ENCODE results near the gene MAZ. TPM values are rescaled to one million over a fixed set of nuclear protein-coding genes. Genes with fewer than 3 reads are reported as not detected.
A peak's percentile ranks its signal among the peaks of the same experiment; 100 is the strongest.

The MAZ gene
- total and polyA plus RNA-seq, 2 of the 13 experiments (the other 11 are each of a cell fraction or from before 2014, with no cell fraction given), result 203 to 277 TPM

- TF ChIP-seq ONECUT2 (CRISPR knock-in tag; IDR thresholded peaks at IDR 0.05) (no peak), MTA3 (CRISPR knock-in tag; IDR thresholded peaks at IDR 0.05) (no peak), SRY (CRISPR knock-in tag; IDR thresholded peaks at IDR 0.05) (no peak), ZNF10 (CRISPR knock-in tag; IDR thresholded peaks at IDR 0.05; ENCODE audit: borderline replicate concordance, low read depth) (no peak), ZNF225 (CRISPR knock-in tag; IDR thresholded peaks at IDR 0.05) (0 out of 2 replicates have a peak, but pooled peaks have one; percentile 51), ZNF879 (CRISPR knock-in tag; IDR thresholded peaks at IDR 0.05) (no peak), HIVEP1 (CRISPR knock-in tag; IDR thresholded peaks at IDR 0.05) (no peak), PAXIP1 (CRISPR knock-in tag; conservative IDR thresholded peaks at IDR 0.05) (no peak), GFI1 (CRISPR knock-in tag; IDR thresholded peaks at IDR 0.05; ENCODE audit: borderline replicate concordance) (no peak), MEIS2 (CRISPR knock-in tag; IDR thresholded peaks at IDR 0.05) (peak; percentile 35; the same call in 1 of the 2 replicates), AKNA (CRISPR knock-in tag; IDR thresholded peaks at IDR 0.05; ENCODE audit: borderline replicate concordance) (no peak), ZNF607 (CRISPR knock-in tag; IDR thresholded peaks at IDR 0.05; ENCODE audit: borderline replicate concordance) (no peak), HCFC1 (IDR thresholded peaks at IDR 0.05; ENCODE audit: low read depth, low read length) (no peak), MED1 (CRISPR knock-in tag; IDR thresholded peaks at IDR 0.05) (peak; percentile 46; the same call in 1 of the 2 replicates), ZBTB42 (CRISPR knock-in tag; IDR thresholded peaks at IDR 0.05) (0 out of 2 replicates have a peak, but pooled peaks have one; percentile 33), ZSCAN31 (CRISPR knock-in tag; IDR thresholded peaks at IDR 0.05; ENCODE audit: low read depth) (0 out of 2 replicates have a peak, but pooled peaks have one; percentile 68), HOXA9 (CRISPR knock-in tag; IDR thresholded peaks at IDR 0.05; ENCODE audit: borderline replicate concordance) (no peak), ZNF136 (CRISPR knock-in tag; IDR thresholded peaks at IDR 0.05; ENCODE audit: low read depth) (no peak)
Observed at GRCh38 chr16:29848420-29849297, 42.3 kb downstream of the MAZ start (continued).

Measured in HepG2 (cell line).